Fibroblast of pulmonary artery (primary cell): ENCODE data around the gene FILIP1L.

Experiments
- DNase-seq: peaks from one replicate; pipeline ENCODE4 v3.0.0-alpha.2; 2010; ENCODE audit warnings: low read depth
- H3K4me3 ChIP-seq: replicated peaks from 2 replicates; pipeline ENCODE4 v1.5.1; 2011; ENCODE audit warnings: low read depth, mild to moderate bottlenecking, control low read depth, low read length, moderate library complexity
- CTCF ChIP-seq: IDR thresholded peaks from 2 replicates; pipeline ENCODE4 v1.5.1; 2011; ENCODE audit warnings: mild to moderate bottlenecking, control low read depth, low read length, inconsistent platforms; ENCODE audit errors: missing control alignments

Gene FILIP1L

DNA sequence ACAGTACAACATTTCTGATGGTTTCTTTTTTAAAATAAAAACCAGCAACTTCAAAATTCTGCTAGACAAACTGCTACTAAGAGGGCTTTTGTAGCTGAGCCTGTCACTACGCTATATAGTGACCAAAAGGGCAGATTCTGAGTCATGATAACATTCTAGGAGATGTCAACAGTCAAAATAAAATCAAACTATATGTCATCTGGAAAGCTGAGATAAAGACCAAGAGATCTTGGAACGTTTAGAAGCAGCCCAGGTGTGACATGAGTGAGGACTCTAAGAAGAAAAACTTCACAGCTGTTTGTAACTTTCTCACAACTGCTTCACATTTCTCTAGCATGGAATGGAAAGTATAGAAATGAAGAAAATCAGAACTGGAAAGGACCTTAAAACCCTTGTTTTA lies 84.6 kb downstream of the FILIP1L start:
- no peak for DNase-seq
- no peak for TF ChIP-seq CTCF
- no peak overlapping the region for H3K4me3 ChIP-seq

- no peak for TF ChIP-seq CTCF
- DNase-seq: no peak
- no peak overlapping the region for H3K4me3 ChIP-seq
These were observed 85.2 kb downstream of the FILIP1L start for GRCh38 chr3:100029052-100029451.

DNA sequence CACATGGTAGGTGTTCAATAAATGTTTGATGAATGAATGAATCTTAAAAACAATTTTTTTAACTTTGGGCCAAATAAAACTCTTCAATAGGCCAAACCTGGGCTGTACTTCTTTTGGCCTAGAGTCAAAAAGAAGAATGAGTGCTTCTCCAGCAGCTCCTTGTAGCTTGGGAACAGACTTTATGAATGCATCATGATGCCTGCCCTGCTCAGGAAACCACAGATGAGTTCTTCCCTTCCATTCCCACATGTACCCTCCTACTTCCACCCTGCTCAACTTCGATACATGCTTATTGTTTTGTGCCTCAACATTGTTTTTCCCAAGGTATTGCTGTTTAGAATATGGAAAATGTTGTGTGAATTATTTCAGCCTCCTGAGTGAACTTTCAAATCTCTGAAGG lies 87.0 kb downstream of the FILIP1L start:
- no peak for TF ChIP-seq CTCF
- DNase-seq: peak; percentile 48
- H3K4me3 ChIP-seq: no peak overlapping the region

GRCh38 chr3:100024520-100025303 lies 89.6 kb downstream of the FILIP1L start:
- TF ChIP-seq CTCF: no peak
- DNase-seq: no peak
- H3K4me3 ChIP-seq: no peak overlapping the region

DNA sequence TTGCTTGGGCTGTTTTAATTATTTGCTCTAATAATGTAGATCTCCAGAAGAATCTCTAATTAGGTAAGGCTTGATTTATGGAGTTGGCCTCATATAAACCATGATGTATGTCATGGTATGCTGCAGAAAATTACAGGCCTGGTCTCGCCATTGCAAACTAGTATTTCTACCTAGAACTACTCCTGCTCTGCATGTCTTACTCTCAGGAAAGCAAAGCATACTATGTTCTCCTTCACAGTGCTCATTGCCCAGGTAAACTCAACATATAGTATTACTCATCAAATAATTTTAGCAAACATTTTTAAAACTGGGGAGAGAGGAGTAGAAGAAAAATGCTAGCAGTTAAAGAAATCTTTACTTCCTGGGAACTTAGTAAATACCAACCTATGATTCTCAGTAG lies 90.7 kb downstream of the FILIP1L start:
- no peak for TF ChIP-seq CTCF
- H3K4me3 ChIP-seq: no peak overlapping the region
- no peak for DNase-seq

GRCh38 chr3:100023150-100023549 lies 91.2 kb downstream of the FILIP1L start:
- DNase-seq: no peak
- H3K4me3 ChIP-seq: no peak overlapping the region
- TF ChIP-seq CTCF: no peak

GRCh38 chr3:100022506-100022905 lies 91.8 kb downstream of the FILIP1L start:
- H3K4me3 ChIP-seq: no peak overlapping the region
- no peak for DNase-seq
- TF ChIP-seq CTCF: no peak
